Dedifferentiated amniotic fluid mesenchymal stem cell (primary cell): Measurements from ENCODE around the gene PTTG2.
A peak's percentile ranks its signal among the peaks of the same experiment; 100 is the strongest.
"Not testable (repeated sequence)": the region's sequence is repeated elsewhere in the genome, so short reads cannot be mapped to it uniquely, and the experiment has no call there.

ENCODE experiments used
- DNase-seq: peaks from one replicate; pipeline ENCODE4 v3.0.0-alpha.2; 2016; ENCODE audit errors: extremely low spot score

PTTG2 gene

GRCh38 chr4:37956941-37957340, 3.3 kb upstream of the PTTG2 start:
- no peak for DNase-seq

- no peak for DNase-seq
Measured at GRCh38 chr4:37958932-37959331, 1.3 kb upstream of the PTTG2 start.

GRCh38 chr4:37960679-37961450, 667 bp downstream of the PTTG2 start:
- no peak for DNase-seq

- no peak for DNase-seq
Measured at GRCh38 chr4:37964734-37965457, 4.7 kb downstream of the PTTG2 start.

GRCh38 chr4:37966044-37966443, 5.8 kb downstream of the PTTG2 start:
- no peak for DNase-seq

- DNase-seq = peak; percentile 21
Measured at GRCh38 chr4:37967736-37968135, 7.5 kb downstream of the PTTG2 start.

- DNase-seq = no peak
Measured at GRCh38 chr4:37968747-37969146, 8.5 kb downstream of the PTTG2 start.

GRCh38 chr4:37970702-37971101, 10.5 kb downstream of the PTTG2 start:
- DNase-seq = no peak

- DNase-seq = no peak
Measured at GRCh38 chr4:37971202-37971601, 11.0 kb downstream of the PTTG2 start.

- DNase-seq = no peak
Measured at GRCh38 chr4:37973441-37973840, 13.2 kb downstream of the PTTG2 start.

- not testable (repeated sequence) for DNase-seq
Measured at GRCh38 chr4:37975321-37975822, 15.2 kb downstream of the PTTG2 start.

GRCh38 chr4:37976507-37976906, 16.3 kb downstream of the PTTG2 start:
- DNase-seq = no peak

- DNase-seq = peak; percentile 50
Measured at GRCh38 chr4:37976991-37977470, 16.8 kb downstream of the PTTG2 start.

GRCh38 chr4:37977471-37978247, 17.5 kb downstream of the PTTG2 start:
- peak; percentile 41 for DNase-seq

GRCh38 chr4:37978248-37978924, 18.2 kb downstream of the PTTG2 start:
- no peak for DNase-seq

- no peak for DNase-seq
Measured at GRCh38 chr4:37980246-37980645, 20.0 kb downstream of the PTTG2 start.

- no peak for DNase-seq
Measured at GRCh38 chr4:37981425-37981824, 21.2 kb downstream of the PTTG2 start.

GRCh38 chr4:37981844-37982720, 21.9 kb downstream of the PTTG2 start:
- peak; percentile 33 for DNase-seq

- DNase-seq = no peak
Measured at GRCh38 chr4:37982736-37983135, 22.5 kb downstream of the PTTG2 start.

GRCh38 chr4:37983951-37984350, 23.8 kb downstream of the PTTG2 start:
- DNase-seq = no peak
